ENCODE measurements around the gene CCNG2. TPM values are rescaled to one million over a fixed set of nuclear protein-coding genes. Genes with fewer than 3 reads are reported as not detected.

The CCNG2 gene
- total and polyA plus RNA-seq, 4 donors: 1.2 to 10.8 (median 4.1) TPM

GRCh38 chr4:77215107-77215506 lies 58.1 kb downstream of the CCNG2 start:
- H3K9ac ChIP-seq (ENCODE audit: low read depth in 1 of 2, low read length in 2 of 2): no peak overlapping the region
- no peaks in the 10 kb centered on the region for H3K9me3 ChIP-seq (ENCODE audit: control insufficient read depth in 4 of 4, low read length in 3 of 4)
- DNase-seq (ENCODE audit: low spot score): no peak
- no peaks in the 10 kb centered on the region for H3K4me1 ChIP-seq (ENCODE audit: control insufficient read depth in 4 of 4, insufficient read depth in 4 of 4, low read length in 3 of 4)
- H3K27ac ChIP-seq (ENCODE audit: low read depth in 1 of 2, low read length in 2 of 2): no peak overlapping the region
- 90% methylated on average over 4 of the region's 4 CpGs for WGBS
- H3K4me3 ChIP-seq (ENCODE audit: low read depth in 1 of 3, low read length in 3 of 3): no peak overlapping the region
- no peaks in the 10 kb centered on the region for H3K27me3 ChIP-seq (ENCODE audit: control insufficient read depth in 4 of 4, insufficient read depth in 4 of 4, low read length in 3 of 4)
- no peaks in the 10 kb centered on the region for H3K36me3 ChIP-seq (ENCODE audit: control insufficient read depth in 4 of 4, insufficient read depth in 3 of 4, low read depth in 1 of 4, low read length in 3 of 4)
- TF ChIP-seq RAD21 (IDR thresholded peaks at IDR 0.05): no peak

DNA sequence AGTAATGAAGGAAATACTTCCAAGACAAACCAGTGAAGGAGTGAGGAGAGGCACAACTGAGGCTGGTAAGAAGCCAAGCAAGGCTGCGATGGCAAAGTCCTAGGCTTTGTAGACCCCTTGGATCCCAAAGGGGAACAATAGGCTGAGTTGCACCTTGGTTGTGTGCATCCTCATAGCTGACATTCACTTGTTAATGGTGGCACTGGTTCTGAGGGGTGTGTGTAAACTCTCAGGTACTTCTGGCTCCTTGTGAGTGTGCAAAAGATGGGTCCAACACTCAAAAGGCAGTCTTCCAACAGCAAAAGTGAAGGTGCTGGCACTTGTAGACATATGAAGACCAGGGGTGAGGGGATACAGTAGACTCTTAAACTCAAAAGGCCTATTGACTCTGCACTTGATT lies 60.5 kb downstream of the CCNG2 start:
- Histone ChIP-seq H3K27ac (ENCODE audit: low read depth in 1 of 2, low read length in 2 of 2) (no peak overlapping the region), H3K4me1 (ENCODE audit: control insufficient read depth in 4 of 4, insufficient read depth in 4 of 4, low read length in 3 of 4) (no peaks in the 10 kb centered on the region), H3K27me3 (ENCODE audit: control insufficient read depth in 4 of 4, insufficient read depth in 4 of 4, low read length in 3 of 4) (no peaks in the 10 kb centered on the region), H3K4me3 (ENCODE audit: low read depth in 1 of 3, low read length in 3 of 3) (no peak overlapping the region), H3K9me3 (ENCODE audit: control insufficient read depth in 4 of 4, low read length in 3 of 4) (no peaks in the 10 kb centered on the region), H3K9ac (ENCODE audit: low read depth in 1 of 2, low read length in 2 of 2) (no peak overlapping the region), H3K36me3 (ENCODE audit: control insufficient read depth in 4 of 4, insufficient read depth in 3 of 4, low read depth in 1 of 4, low read length in 3 of 4) (no peaks in the 10 kb centered on the region)
- TF ChIP-seq RAD21 (IDR thresholded peaks at IDR 0.05) (no peak), NR2F2 (IDR thresholded peaks at IDR 0.05) (no peak), JUND (IDR thresholded peaks at IDR 0.05) (no peak)
- 92% methylated on average over 1 of the region's 1 CpG for WGBS
- DNase-seq (ENCODE audit: low spot score): no peak

GRCh38 chr4:77219266-77219665 lies 62.3 kb downstream of the CCNG2 start:
- Histone ChIP-seq H3K9ac (ENCODE audit: low read depth in 1 of 2, low read length in 2 of 2) (no peak overlapping the region), H3K4me1 (ENCODE audit: control insufficient read depth in 4 of 4, insufficient read depth in 4 of 4, low read length in 3 of 4) (no peaks in the 10 kb centered on the region), H3K27me3 (ENCODE audit: control insufficient read depth in 4 of 4, insufficient read depth in 4 of 4, low read length in 3 of 4) (no peaks in the 10 kb centered on the region), H3K36me3 (ENCODE audit: control insufficient read depth in 4 of 4, insufficient read depth in 3 of 4, low read depth in 1 of 4, low read length in 3 of 4) (no peaks in the 10 kb centered on the region), H3K27ac (ENCODE audit: low read depth in 1 of 2, low read length in 2 of 2) (no peak overlapping the region), H3K4me3 (ENCODE audit: low read depth in 1 of 3, low read length in 3 of 3) (no peak overlapping the region), H3K9me3 (ENCODE audit: control insufficient read depth in 4 of 4, low read length in 3 of 4) (no peaks in the 10 kb centered on the region)
- no peak for DNase-seq (ENCODE audit: low spot score)
- 95% methylated on average over 2 of the region's 2 CpGs for WGBS
- TF ChIP-seq CTCF (IDR thresholded peaks at IDR 0.05; ENCODE audit: low read depth, low read length, missing input control): no peak
- TF ChIP-seq HNF4G (IDR thresholded peaks at IDR 0.05): no peak
- no peak for TF ChIP-seq RAD21 (IDR thresholded peaks at IDR 0.05)
- no peak for TF ChIP-seq TAF1 (conservative IDR thresholded peaks at IDR 0.05)
- TF ChIP-seq JUND (IDR thresholded peaks at IDR 0.05): no peak
- no peak for TF ChIP-seq SP1 (IDR thresholded peaks at IDR 0.05)
- TF ChIP-seq NR2F2 (IDR thresholded peaks at IDR 0.05): no peak
- TF ChIP-seq FOXA2 (IDR thresholded peaks at IDR 0.05): no peak
- no peak for TF ChIP-seq REST (IDR thresholded peaks at IDR 0.05)
- TF ChIP-seq, protein P1, sequence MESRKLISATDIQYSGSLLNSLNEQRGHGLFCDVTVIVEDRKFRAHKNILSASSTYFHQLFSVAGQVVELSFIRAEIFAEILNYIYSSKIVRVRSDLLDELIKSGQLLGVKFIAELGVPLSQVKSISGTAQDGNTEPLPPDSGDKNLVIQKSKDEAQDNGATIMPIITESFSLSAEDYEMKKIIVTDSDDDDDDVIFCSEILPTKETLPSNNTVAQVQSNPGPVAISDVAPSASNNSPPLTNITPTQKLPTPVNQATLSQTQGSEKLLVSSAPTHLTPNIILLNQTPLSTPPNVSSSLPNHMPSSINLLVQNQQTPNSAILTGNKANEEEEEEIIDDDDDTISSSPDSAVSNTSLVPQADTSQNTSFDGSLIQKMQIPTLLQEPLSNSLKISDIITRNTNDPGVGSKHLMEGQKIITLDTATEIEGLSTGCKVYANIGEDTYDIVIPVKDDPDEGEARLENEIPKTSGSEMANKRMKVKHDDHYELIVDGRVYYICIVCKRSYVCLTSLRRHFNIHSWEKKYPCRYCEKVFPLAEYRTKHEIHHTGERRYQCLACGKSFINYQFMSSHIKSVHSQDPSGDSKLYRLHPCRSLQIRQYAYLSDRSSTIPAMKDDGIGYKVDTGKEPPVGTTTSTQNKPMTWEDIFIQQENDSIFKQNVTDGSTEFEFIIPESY (IDR thresholded peaks at IDR 0.05): no peak
- no peak for TF ChIP-seq EGR1 (IDR thresholded peaks at IDR 0.05; ENCODE audit: low read depth in 2 of 2)
- no peak for TF ChIP-seq ATF3 (IDR thresholded peaks at IDR 0.05)
- TF ChIP-seq GABPA (IDR thresholded peaks at IDR 0.05 in 1 of 2, conservative IDR thresholded peaks at IDR 0.05 in 1 of 2): no peak
- TF ChIP-seq MAX (IDR thresholded peaks at IDR 0.05): no peak
- TF ChIP-seq RXRA (IDR thresholded peaks at IDR 0.05): no peak
- no peak for TF ChIP-seq HNF4A (conservative IDR thresholded peaks at IDR 0.05)
- TF ChIP-seq FOXA1 (IDR thresholded peaks at IDR 0.05): no peak
